GM10266 (cell line): ENCODE measurements around the gene KCNJ15.
A peak's percentile ranks its signal among the peaks of the same experiment; 100 is the strongest.
"Not testable (repeated sequence)": the region's sequence is repeated elsewhere in the genome, so short reads cannot be mapped to it uniquely, and the experiment has no call there.

Experiments used
- DNase-seq: peaks from one replicate; pipeline ENCODE4 v3.0.0; 2012; ENCODE audit errors: extremely low spot score
- TF ChIP-seq, protein P1 (sequence below): IDR thresholded peaks from 2 replicates; pipeline ENCODE4 v1.5.1; 2012; ENCODE audit warnings: mild to moderate bottlenecking, low read depth; ENCODE audit not compliant: control insufficient read depth, insufficient read depth; ENCODE audit errors: missing control alignments

The KCNJ15 gene

DNA sequence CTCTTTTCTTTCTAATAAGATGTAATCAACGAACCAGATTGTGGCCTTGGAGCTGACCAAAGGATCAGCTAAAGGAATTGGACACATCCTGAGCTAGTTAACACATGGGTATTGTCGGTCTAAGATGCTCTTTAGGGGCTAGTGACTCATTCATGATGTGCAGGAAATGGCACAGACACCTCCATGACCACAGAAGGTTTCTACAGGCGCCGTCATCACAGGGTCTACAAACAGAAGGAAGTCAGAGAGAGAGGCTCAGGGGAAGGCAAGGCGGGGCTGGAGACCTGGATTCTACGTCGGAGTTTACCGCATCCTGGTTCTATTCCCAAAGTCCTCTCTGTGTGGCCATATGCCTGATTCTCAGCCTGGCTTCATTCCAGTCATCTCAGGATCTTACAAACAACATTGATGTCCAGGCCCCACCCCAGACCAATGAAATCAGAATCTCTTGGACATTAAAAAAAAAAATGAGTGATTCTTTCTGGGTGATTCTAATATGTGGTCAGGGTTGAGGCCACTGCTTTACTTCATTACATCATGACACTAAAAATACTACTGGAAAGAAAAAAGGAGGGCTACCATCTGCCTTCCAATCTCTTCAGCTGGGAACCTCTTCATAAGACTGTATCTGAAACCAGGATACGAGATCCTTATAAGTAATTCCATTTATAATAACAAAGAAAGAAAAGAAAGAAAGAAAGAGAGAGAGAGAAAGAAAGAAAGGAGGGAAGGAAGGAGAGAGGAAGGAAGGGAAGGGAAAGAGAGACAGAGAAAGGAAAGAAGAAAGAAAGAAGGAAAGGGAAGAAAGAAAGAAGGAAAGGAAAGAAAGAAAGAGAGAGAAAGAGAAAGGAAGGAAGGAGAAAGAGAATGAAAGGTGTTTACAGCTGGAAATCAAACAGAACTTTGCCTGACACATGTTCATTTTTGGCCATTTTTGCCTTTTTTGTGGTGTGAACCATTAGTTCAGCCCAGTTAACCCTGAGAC, 11.6 kb upstream of the KCNJ15 start:
- TF ChIP-seq, protein P1, sequence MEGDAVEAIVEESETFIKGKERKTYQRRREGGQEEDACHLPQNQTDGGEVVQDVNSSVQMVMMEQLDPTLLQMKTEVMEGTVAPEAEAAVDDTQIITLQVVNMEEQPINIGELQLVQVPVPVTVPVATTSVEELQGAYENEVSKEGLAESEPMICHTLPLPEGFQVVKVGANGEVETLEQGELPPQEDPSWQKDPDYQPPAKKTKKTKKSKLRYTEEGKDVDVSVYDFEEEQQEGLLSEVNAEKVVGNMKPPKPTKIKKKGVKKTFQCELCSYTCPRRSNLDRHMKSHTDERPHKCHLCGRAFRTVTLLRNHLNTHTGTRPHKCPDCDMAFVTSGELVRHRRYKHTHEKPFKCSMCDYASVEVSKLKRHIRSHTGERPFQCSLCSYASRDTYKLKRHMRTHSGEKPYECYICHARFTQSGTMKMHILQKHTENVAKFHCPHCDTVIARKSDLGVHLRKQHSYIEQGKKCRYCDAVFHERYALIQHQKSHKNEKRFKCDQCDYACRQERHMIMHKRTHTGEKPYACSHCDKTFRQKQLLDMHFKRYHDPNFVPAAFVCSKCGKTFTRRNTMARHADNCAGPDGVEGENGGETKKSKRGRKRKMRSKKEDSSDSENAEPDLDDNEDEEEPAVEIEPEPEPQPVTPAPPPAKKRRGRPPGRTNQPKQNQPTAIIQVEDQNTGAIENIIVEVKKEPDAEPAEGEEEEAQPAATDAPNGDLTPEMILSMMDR, result no peak
- peak; percentile 32 for DNase-seq

DNA sequence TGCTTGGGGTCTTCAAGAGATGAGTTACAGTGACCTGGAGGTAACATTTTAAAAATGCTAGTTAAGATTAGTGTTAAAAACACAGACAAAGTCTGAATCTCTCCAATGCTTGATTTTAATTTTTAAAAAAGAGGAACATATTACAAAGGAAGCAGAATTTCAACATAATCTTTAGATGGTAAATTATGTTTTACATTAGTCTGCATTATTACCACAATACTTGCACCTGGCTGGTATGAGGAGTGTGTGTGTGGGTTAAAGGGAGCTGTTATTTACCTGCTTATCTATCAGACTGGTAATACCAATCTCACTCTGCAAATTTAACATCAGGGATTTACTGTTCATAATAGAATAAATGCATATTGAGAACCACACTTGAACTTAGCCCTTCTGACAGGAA, 10.3 kb upstream of the KCNJ15 start:
- no peak for DNase-seq
- TF ChIP-seq, protein P1, result no peak

DNA sequence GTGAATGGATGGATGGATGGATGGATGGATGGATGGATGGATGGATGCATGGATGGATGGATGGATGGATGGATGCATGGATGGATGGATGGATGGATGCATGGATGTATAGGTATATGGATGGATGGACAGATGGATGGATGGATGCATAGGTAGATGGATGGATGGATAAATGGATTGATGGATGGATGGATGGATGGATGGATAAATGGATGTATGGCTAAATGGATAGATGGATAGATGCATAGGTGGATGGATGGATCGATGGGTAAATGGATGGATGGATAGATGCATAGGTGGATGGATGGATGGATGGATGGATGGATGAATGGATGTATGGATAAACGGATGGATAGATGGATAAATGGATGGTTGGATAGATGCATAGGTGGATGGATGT, 9.7 kb upstream of the KCNJ15 start:
- not testable (repeated sequence) for DNase-seq

DNA sequence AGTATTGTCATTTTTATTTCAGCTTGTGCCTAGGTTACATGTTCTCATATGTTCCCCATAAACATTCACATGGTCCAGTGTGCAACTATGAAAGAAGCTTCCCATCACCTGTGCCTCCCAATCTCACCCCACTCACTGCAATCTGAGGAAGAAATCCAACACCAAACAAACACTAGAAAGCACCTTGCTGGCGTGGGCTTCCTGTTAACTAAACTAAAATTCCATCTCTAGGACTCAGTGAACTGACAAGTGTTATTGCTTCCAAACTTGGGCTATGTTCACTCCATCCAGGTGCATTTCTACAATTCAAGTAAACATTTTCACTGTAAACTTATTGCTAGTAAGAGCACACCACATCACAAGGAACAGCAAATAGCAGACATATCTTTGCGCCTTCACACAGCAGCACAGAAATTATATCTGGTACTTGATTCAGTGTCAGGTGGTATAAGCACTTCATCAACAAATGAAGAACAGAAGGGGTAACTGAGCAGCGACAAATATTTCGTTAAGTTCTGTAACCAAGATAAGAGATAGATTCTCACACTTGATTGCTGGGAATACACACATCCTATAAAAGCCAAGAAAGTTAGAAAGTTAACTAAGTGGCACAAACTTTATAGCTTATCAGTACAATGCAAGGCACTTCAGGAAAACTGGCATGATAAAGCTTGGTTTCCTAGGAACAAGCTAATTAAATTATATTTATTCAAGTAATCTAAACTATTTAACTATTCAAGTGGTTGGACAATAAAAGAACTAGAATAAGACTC, 8.9 kb upstream of the KCNJ15 start:
- TF ChIP-seq, protein P1, result no peak
- DNase-seq, result no peak

DNA sequence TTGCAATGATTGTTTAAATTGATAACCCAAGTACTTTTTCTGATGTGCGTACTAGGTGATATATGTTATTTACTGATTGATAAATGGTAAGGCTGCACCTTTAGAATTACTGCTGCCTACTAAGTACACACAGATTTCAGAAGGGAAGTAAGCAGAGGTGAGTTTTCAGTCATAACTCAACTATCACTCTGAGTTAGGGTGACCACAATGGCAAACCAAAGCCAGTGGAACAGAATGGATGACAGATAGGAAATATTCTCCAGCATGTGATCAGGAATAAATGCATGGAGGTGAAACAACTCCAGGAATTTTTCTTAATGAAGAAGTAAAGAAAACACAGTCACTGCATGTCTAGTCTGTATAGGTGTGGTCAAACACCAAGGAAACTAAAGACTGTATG, 7.5 kb upstream of the KCNJ15 start:
- peak; percentile 8 for DNase-seq
- TF ChIP-seq, protein P1, result no peak

DNA sequence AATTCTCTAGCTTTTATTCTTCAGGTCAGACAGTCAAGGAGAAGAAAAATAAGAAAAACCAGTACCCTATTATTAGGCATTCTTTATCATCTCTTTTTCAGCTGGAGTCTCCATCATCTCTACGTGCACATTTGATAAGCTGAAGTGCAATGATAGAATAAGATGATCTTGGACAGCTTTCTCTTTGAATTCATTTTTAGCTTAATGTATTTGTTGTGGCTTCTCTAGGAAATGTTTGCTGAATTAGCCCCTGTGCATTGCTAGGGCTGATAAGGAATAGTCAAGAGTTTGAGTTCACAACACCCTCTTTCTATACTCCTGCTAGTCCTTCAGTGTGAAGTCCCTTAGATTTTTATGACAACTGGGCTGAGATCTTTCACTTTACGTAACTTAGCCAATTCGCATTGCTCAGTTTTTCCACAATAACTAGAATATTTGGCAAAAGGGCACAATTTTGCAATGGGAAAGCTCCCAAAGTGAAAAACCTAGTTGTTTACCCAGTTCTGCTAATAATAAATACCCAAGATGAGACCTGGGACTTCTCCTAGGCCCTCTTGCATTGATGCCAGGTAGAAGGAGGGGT, 7.0 kb upstream of the KCNJ15 start:
- TF ChIP-seq, protein P1, result no peak

DNA sequence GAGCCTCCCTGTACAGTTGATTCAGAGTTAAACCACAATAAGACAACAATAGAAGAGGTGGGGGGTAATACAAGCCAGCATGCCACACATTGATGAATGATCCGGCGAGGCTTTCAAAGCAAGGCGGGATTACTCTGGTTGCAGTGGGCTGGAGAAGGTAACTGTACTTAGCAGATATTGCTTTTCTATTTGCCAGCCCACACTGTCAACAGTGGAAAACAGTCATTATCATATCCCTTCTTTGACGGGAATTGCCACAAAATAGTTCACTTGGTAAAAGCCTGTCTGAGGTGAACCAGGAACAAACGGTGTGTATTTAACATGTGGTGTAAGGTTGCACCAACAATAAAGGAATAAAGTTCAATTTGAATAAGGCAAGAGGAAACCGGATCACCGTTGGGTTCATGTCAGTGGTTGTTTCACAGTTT, 5.8 kb upstream of the KCNJ15 start:
- TF ChIP-seq, protein P1, result no peak
- no peak for DNase-seq

More for the DNA sequence above, 7.0 kb upstream of the KCNJ15 start:
- no peak for DNase-seq
